IMR-90 (cell line): ENCODE data around the gene DOCK4. TPM values are rescaled to one million over a fixed set of nuclear protein-coding genes. Genes with fewer than 3 reads are reported as not detected.

Source experiments
- ATAC-seq: fragments of 200-7000 bp; cut with Tn5 transposase; 2 replicates; pipeline ENCODE4 v1.9.1; 2020; ENCODE audit warnings: low read depth, mild to moderate bottlenecking, moderate library complexity
- BruUV-seq: library from RNA; stranded (reverse); fragments of 400-500 nt; replicated peaks from 2 replicates; lab custom pipeline; 2021; lab: Mats Ljungman, UMichigan
- CTCF ChIA-PET: fragments of 300-600 bp; formaldehyde crosslinking; extraction: SDS; loops from one replicate; lab custom pipeline; 2021; ENCODE audit warnings: antibody characterized with exemption; lab: Yijun Ruan, JAX
- POLR2A ChIA-PET: fragments of 300-600 bp; sonication (Branson Sonifier 250); formaldehyde crosslinking; loops from one replicate; lab custom pipeline; 2022; ENCODE audit warnings: antibody characterized with exemption; ENCODE audit not compliant: unreplicated experiment; lab: Charles Lee
- DNase-seq: peaks from one replicate; pipeline ENCODE4 v3.0.0; 2013
- H2AFZ ChIP-seq: replicated peaks from 2 replicates; pipeline ENCODE3; 2013; ENCODE audit warnings: low read length, mild to moderate bottlenecking; ENCODE audit not compliant: poor library complexity
- H2AK5ac ChIP-seq: 2 replicates; pipeline ENCODE4 v1.6.1; 2013; ENCODE audit warnings: low read depth, low read length, inconsistent platforms
- H2AK9ac ChIP-seq: replicated peaks from 2 replicates; pipeline ENCODE3; 2013; ENCODE audit warnings: mild to moderate bottlenecking, low read depth, low read length, moderate library complexity; ENCODE audit not compliant: poor library complexity
- H2BK120ac ChIP-seq: 2 replicates; pipeline ENCODE4 v1.6.1; 2013; ENCODE audit warnings: low read depth, low read length, inconsistent platforms
- H2BK15ac ChIP-seq: 3 replicates; pipeline ENCODE4 v1.6.1; 2013; ENCODE audit warnings: low read depth, low read length, inconsistent platforms
- H2BK20ac ChIP-seq: 2 replicates; pipeline ENCODE4 v1.6.1; 2013; ENCODE audit warnings: low read depth, mild to moderate bottlenecking, inconsistent platforms, low read length, moderate library complexity
- H2BK5ac ChIP-seq: 2 replicates; pipeline ENCODE4 v1.6.1; 2013; ENCODE audit warnings: mild to moderate bottlenecking, low read depth, low read length, inconsistent platforms; ENCODE audit not compliant: poor library complexity, severe bottlenecking
- H3K14ac ChIP-seq: replicated peaks from 2 replicates; pipeline ENCODE4 v1.6.1; 2013; ENCODE audit warnings: low read depth, low read length, inconsistent platforms
- H3K18ac ChIP-seq: 2 replicates; pipeline ENCODE4 v1.6.1; 2013; ENCODE audit warnings: low read depth, low read length, control low read depth
- H3K23ac ChIP-seq: 2 replicates; pipeline ENCODE4 v1.6.1; 2013; ENCODE audit warnings: low read depth, low read length, inconsistent platforms
- H3K27ac ChIP-seq: 2 replicates; pipeline ENCODE4 v1.5.1; 2013; ENCODE audit warnings: mild to moderate bottlenecking, control low read depth, low read length; ENCODE audit not compliant: insufficient read depth
- H3K27me3 ChIP-seq: 2 replicates; pipeline ENCODE4 v1.6.1; 2013; ENCODE audit warnings: low read length; ENCODE audit not compliant: control insufficient read depth, insufficient read depth
- H3K36me3 ChIP-seq: 2 replicates; pipeline ENCODE4 v1.6.1; 2013; ENCODE audit warnings: low read length, mixed read lengths; ENCODE audit not compliant: control insufficient read depth, insufficient read depth
- H3K4ac ChIP-seq: 2 replicates; pipeline ENCODE4 v1.6.1; 2013; ENCODE audit warnings: low read depth, low read length, inconsistent platforms
- H3K4me1 ChIP-seq: 2 replicates; pipeline ENCODE4 v1.6.1; 2013; ENCODE audit warnings: low read length, mixed read lengths; ENCODE audit not compliant: control insufficient read depth, insufficient read depth
- H3K4me2 ChIP-seq: 2 replicates; pipeline ENCODE4 v1.6.1; 2013; ENCODE audit warnings: low read depth, mild to moderate bottlenecking, control low read depth, low read length, moderate library complexity
- H3K4me3 ChIP-seq: 2 replicates; pipeline ENCODE4 v1.5.1; 2013; ENCODE audit warnings: low read depth, mild to moderate bottlenecking, control low read depth, low read length, moderate library complexity; ENCODE audit not compliant: insufficient read depth
- H3K56ac ChIP-seq: 2 replicates; pipeline ENCODE4 v1.6.1; 2013; ENCODE audit warnings: low read length, inconsistent platforms; ENCODE audit not compliant: insufficient read depth; ENCODE audit errors: extremely low read depth
- H3K79me1 ChIP-seq, 2 experiments: 2 replicates each; pipeline ENCODE4 v1.6.1; 2013; ENCODE audit warnings: low read length in 2 of 2, inconsistent platforms in 1 of 2, low read depth in 1 of 2
- H3K9ac ChIP-seq: 2 replicates; pipeline ENCODE4 v1.6.1; 2013; ENCODE audit warnings: low read depth, low read length, control low read depth
- H3K9me1 ChIP-seq: 2 replicates; pipeline ENCODE4 v1.6.1; 2013; ENCODE audit warnings: low read length, inconsistent platforms; ENCODE audit not compliant: insufficient read depth
- H3K9me3 ChIP-seq: 2 replicates; pipeline ENCODE4 v1.6.1; 2013; ENCODE audit warnings: low read length; ENCODE audit not compliant: control insufficient read depth, insufficient read depth
- H4K20me1 ChIP-seq: 2 replicates; pipeline ENCODE4 v1.6.1; 2013; ENCODE audit warnings: low read length, inconsistent platforms; ENCODE audit not compliant: insufficient read depth
- H4K5ac ChIP-seq: 2 replicates; pipeline ENCODE4 v1.6.1; 2013; ENCODE audit warnings: mild to moderate bottlenecking, low read depth, low read length, control low read depth
- H4K8ac ChIP-seq, 2 experiments: 2 replicates each; pipeline ENCODE4 v1.6.1; 2013; ENCODE audit warnings: low read depth in 2 of 2, low read length in 2 of 2, control low read depth in 1 of 2, inconsistent platforms in 1 of 2
- H4K91ac ChIP-seq: 2 replicates; pipeline ENCODE4 v1.6.1; 2013; ENCODE audit warnings: low read depth, low read length, inconsistent platforms; ENCODE audit not compliant: insufficient read depth
- BHLHE40 ChIP-seq: fragments of 150-350 bp; IDR thresholded peaks from 2 replicates; pipeline ENCODE4 v1.6.1; 2016; ENCODE audit warnings: mild to moderate bottlenecking, low read depth, low read length
- CEBPB ChIP-seq: IDR thresholded peaks from 2 replicates; pipeline ENCODE4 v1.6.1; 2012; ENCODE audit warnings: low read depth, low read length, improper control_type of control experiment
- CTCF ChIP-seq: conservative IDR thresholded peaks from 2 replicates; pipeline ENCODE4 v1.5.1; 2012; ENCODE audit warnings: mild to moderate bottlenecking, low read depth, low read length, improper control_type of control experiment
- ELK1 ChIP-seq: fragments of 150-350 bp; IDR thresholded peaks from 2 replicates; pipeline ENCODE4 v1.6.1; 2016; ENCODE audit warnings: low read depth, mild to moderate bottlenecking, low read length, moderate library complexity, borderline replicate concordance
- MAFK ChIP-seq: IDR thresholded peaks from 2 replicates; pipeline ENCODE4 v1.6.1; 2012; ENCODE audit warnings: low read depth, low read length, improper control_type of control experiment
- POLR2A ChIP-seq: IDR thresholded peaks from 2 replicates; pipeline ENCODE4 v1.6.1; 2012; ENCODE audit warnings: mild to moderate bottlenecking, low read depth, low read length
- SMC3 ChIP-seq: fragments of 150-350 bp; IDR thresholded peaks from 2 replicates; pipeline ENCODE4 v1.6.1; 2016; ENCODE audit warnings: low read depth, mild to moderate bottlenecking, antibody characterized with exemption, low read length, moderate library complexity
- WGBS, 2 experiments: methylation state at CpG; one replicate each; pipeline versions ENCODE4 v1.1.5 to v1.1.7; 2013; ENCODE audit warnings: missing lambda C conversion rate in 2 of 2; ENCODE audit not compliant: insufficient read length in 1 of 2; ENCODE audit errors: extremely low coverage in 2 of 2; 5-methylcytosine and 5-hydroxymethylcytosine counted together
- dilution Hi-C: fragments of 300-500 bp; cut with HindIII; formaldehyde crosslinking; loops from one replicate; pipeline ENCODE4 v1.14.3; 2018; ENCODE audit warnings: low sequenced_read_pairs; ENCODE audit not compliant: unreplicated experiment
- in situ Hi-C: fragments of 300-500 bp; cut with MboI; formaldehyde crosslinking; loops from 3 replicates; pipeline ENCODE4 v1.14.3; 2019; ENCODE audit warnings: low sequenced_read_pairs, inconsistent platforms, mixed read lengths
- intact Hi-C: fragments of 100-400 bp; cut with micrococcal nuclease; formaldehyde crosslinking; loops from 2 replicates; pipeline ENCODE4 v1.10.0; 2022
- polyA plus RNA-seq, 3 experiments: library from polyadenylated mRNA; depleted of rRNA; stranded (reverse); fragments of >200 nt; gene quantifications; 2 replicates each; pipeline ENCODE4 v1.2.3, GENCODE V29; 2012; ENCODE audit warnings: low replicate concordance in 1 of 3
- total RNA-seq: library from RNA; depleted of rRNA; stranded (reverse); fragments of >200 nt; gene quantifications from 2 replicates; pipeline ENCODE4 v1.2.3, GENCODE V29; 2012

The DOCK4 gene
- total and polyA plus RNA-seq, 2 of the 4 experiments (the other 2 are of a cell fraction) = 4.4 to 12.2 TPM

GRCh38 chr7:112143136-112143535 lies 63.1 kb downstream of the DOCK4 start:
- H3K4me1 ChIP-seq = peaks cover 11% of the 10 kb centered on the region
- H3K36me3 ChIP-seq = no peaks in the 10 kb centered on the region
- H3K27ac ChIP-seq = peak overlapping the region; percentile 54; the same call in 1 of the 2 replicates
- peak overlapping the region; percentile 78 for H3K4me2 ChIP-seq
- no peaks in the 10 kb centered on the region for H3K27me3 ChIP-seq
- H3K79me1 ChIP-seq = peaks cover 11 to 28% of the 10 kb centered on the region in 2 experiments
- H3K4ac ChIP-seq = peak overlapping the region; percentile 25; the same call in 1 of the 2 replicates
- H3K4me3 ChIP-seq = no peak overlapping the region
- peak overlapping the region; percentile 69 for H2BK5ac ChIP-seq
- H3K23ac ChIP-seq = no peak overlapping the region
- H4K20me1 ChIP-seq = no peaks in the 10 kb centered on the region
- H4K91ac ChIP-seq = no peak overlapping the region; the same call in 1 of the 2 replicates
- DNase-seq = peak; percentile 69
- no peak overlapping the region for H4K5ac ChIP-seq
- peak overlapping the region in 1 of 2 experiments; percentile 6; a peak in 1 of 4 replicates for H4K8ac ChIP-seq
- in situ Hi-C loops (no loop called here), intact Hi-C loops (loop anchor here (5.0 kb wide), 1 partner anchor 59 kb away; no protein-coding TSS in a partner anchor), dilution Hi-C loops (no loop called here)
- no peak overlapping the region for H2AFZ ChIP-seq
- no TSS peak for BruUV-seq
- peak; percentile 87 for ATAC-seq
- no CpG with 5 or more reads among the region's 3 CpGs for WGBS, 2 experiments
- H2BK120ac ChIP-seq = peak overlapping the region; percentile 42; the same call in 1 of the 2 replicates
- ChIA-PET CTCF (no interaction called here), POLR2A (no interaction called here)
- H3K9me1 ChIP-seq = peaks cover 14% of the 10 kb centered on the region
- no peak overlapping the region for H2BK20ac ChIP-seq
- no peak overlapping the region; the same call in 1 of the 2 replicates for H3K18ac ChIP-seq
- H3K56ac ChIP-seq = peak overlapping the region; percentile 14; the same call in 1 of the 2 replicates
- TF ChIP-seq BHLHE40 (no peak), CTCF (no peak), SMC3 (no peak), CEBPB (no peak), MAFK (no peak), ELK1 (no peak), POLR2A (no peak)
- H3K14ac ChIP-seq = no peak overlapping the region
- H2AK5ac ChIP-seq = no peak overlapping the region
- H3K9ac ChIP-seq = no peak overlapping the region
- no peak overlapping the region for H2AK9ac ChIP-seq
- H2BK15ac ChIP-seq = no peak overlapping the region
- H3K9me3 ChIP-seq = no peaks in the 10 kb centered on the region
